ENCODE measurements around the gene GYG2.

DNA sequence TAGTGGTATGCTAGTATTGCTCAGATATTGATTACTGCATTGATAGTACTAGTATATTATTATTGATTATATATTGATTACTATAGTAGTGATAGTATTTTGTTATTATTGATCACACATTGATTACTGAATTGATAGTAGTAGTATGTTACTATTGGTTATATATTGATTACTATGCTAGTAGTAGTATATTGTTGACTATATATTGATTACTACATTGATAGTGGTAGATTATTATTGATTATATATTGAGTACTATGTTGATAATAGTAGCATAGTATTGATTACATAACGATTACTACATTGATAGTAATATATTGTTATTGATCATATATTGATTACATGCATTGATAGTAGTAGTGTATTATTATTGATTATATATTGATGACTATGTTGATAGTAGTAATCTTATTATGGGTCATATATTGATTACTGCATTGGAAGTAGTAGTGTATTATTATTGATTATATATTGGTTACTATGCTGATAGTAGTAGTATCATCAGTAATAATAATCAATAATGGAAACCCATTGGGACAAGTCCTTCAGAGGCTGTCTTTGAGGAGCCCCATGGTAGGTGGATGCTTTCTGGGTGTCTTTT is 30.6 kb downstream of the GYG2 start:
- TF ChIP-seq CTCF (conservative IDR thresholded peaks at IDR 0.05) (no peak), EZH2 (IDR thresholded peaks at IDR 0.05; ENCODE audit: low read depth) (no peak)

All from PC-9 (cell line).